H9 (cell line): ENCODE measurements around the gene GEN1. TPM values are rescaled to one million over a fixed set of nuclear protein-coding genes. Genes with fewer than 3 reads are reported as not detected.

ENCODE experiments used
- DNase-seq: peaks from one replicate; pipeline ENCODE4 v3.0.0-alpha.2; 2017
- H2AFZ ChIP-seq: one replicate; pipeline ENCODE4 v1.6.1; 2013; ENCODE audit warnings: mild to moderate bottlenecking, low read length, control low read depth, moderate library complexity
- H2AK5ac ChIP-seq: 2 replicates; pipeline ENCODE4 v1.6.1; 2013; ENCODE audit warnings: low read length, control low read depth, mixed read lengths; ENCODE audit not compliant: insufficient read length
- H2BK120ac ChIP-seq: one replicate; pipeline ENCODE4 v1.6.1; 2013; ENCODE audit warnings: low read depth, mild to moderate bottlenecking, low read length, control low read depth, inconsistent platforms; ENCODE audit not compliant: poor library complexity, severe bottlenecking
- H2BK12ac ChIP-seq: 2 replicates; pipeline ENCODE4 v1.6.1; 2013; ENCODE audit warnings: low read length, control low read depth, mixed read lengths, low read depth; ENCODE audit not compliant: insufficient read length
- H2BK15ac ChIP-seq: 2 replicates; pipeline ENCODE4 v1.6.1; 2013; ENCODE audit warnings: low read depth, low read length, control low read depth
- H2BK20ac ChIP-seq: one replicate; pipeline ENCODE4 v1.6.1; 2013; ENCODE audit warnings: low read depth, mild to moderate bottlenecking, low read length, control low read depth, inconsistent platforms; ENCODE audit not compliant: poor library complexity, severe bottlenecking
- H2BK5ac ChIP-seq: 2 replicates; pipeline ENCODE4 v1.6.1; 2013; ENCODE audit warnings: low read length, control low read depth, mixed read lengths; ENCODE audit not compliant: insufficient read length
- H3K14ac ChIP-seq: 2 replicates; pipeline ENCODE4 v1.6.1; 2013; ENCODE audit warnings: low read length, control low read depth; ENCODE audit not compliant: insufficient read depth
- H3K18ac ChIP-seq: 2 replicates; pipeline ENCODE4 v1.6.1; 2013; ENCODE audit warnings: low read depth, mild to moderate bottlenecking, mixed read lengths, low read length, control low read depth; ENCODE audit not compliant: insufficient read length
- H3K23ac ChIP-seq: 2 replicates; pipeline ENCODE4 v1.6.1; 2013; ENCODE audit warnings: low read length, control low read depth, mixed read lengths, low read depth; ENCODE audit not compliant: insufficient read length
- H3K23me2 ChIP-seq: 2 replicates; pipeline ENCODE4 v1.6.1; 2013; ENCODE audit warnings: low read depth, mild to moderate bottlenecking, mixed read lengths, low read length, control low read depth; ENCODE audit not compliant: insufficient read length, poor library complexity, severe bottlenecking
- H3K27ac ChIP-seq: 2 replicates; pipeline ENCODE4 v1.5.1; 2013; ENCODE audit warnings: low read length, control low read depth, mixed read lengths, low read depth; ENCODE audit not compliant: insufficient read length
- H3K27me3 ChIP-seq: 2 replicates; pipeline ENCODE4 v1.6.1; 2013; ENCODE audit warnings: low read length, control low read depth, inconsistent platforms; ENCODE audit not compliant: insufficient read depth
- H3K4ac ChIP-seq: 2 replicates; pipeline ENCODE4 v1.6.1; 2013; ENCODE audit warnings: low read depth, mild to moderate bottlenecking, control low read depth, inconsistent platforms, low read length, moderate library complexity
- H3K4me1 ChIP-seq: 2 replicates; pipeline ENCODE4 v1.6.1; 2013; ENCODE audit warnings: low read length, control low read depth, inconsistent platforms; ENCODE audit not compliant: insufficient read depth
- H3K4me2 ChIP-seq: 2 replicates; pipeline ENCODE4 v1.6.1; 2013; ENCODE audit warnings: low read length, control low read depth, mixed read lengths; ENCODE audit not compliant: insufficient read length, insufficient read depth
- H3K56ac ChIP-seq: 2 replicates; pipeline ENCODE4 v1.6.1; 2013; ENCODE audit warnings: low read depth, mild to moderate bottlenecking, mixed read lengths, low read length, control low read depth; ENCODE audit not compliant: insufficient read length
- H3K79me1 ChIP-seq: 2 replicates; pipeline ENCODE4 v1.6.1; 2013; ENCODE audit warnings: low read depth, mild to moderate bottlenecking, moderate library complexity, low read length, control low read depth, inconsistent platforms; ENCODE audit not compliant: insufficient read depth, poor library complexity, severe bottlenecking
- H3K79me2 ChIP-seq: 2 replicates; pipeline ENCODE4 v1.6.1; 2013; ENCODE audit warnings: low read length, control low read depth, inconsistent platforms; ENCODE audit not compliant: insufficient read depth
- H3K9ac ChIP-seq: 2 replicates; pipeline ENCODE4 v1.6.1; 2013; ENCODE audit warnings: low read length, control low read depth, mixed read lengths; ENCODE audit not compliant: insufficient read length; ENCODE audit errors: extremely low read depth
- H3K9me3 ChIP-seq: one replicate; pipeline ENCODE4 v1.6.1; 2013; ENCODE audit warnings: low read depth, low read length, inconsistent platforms; ENCODE audit not compliant: control insufficient read depth
- H3T11ph ChIP-seq: one replicate; pipeline ENCODE4 v1.6.1; 2013; ENCODE audit warnings: mild to moderate bottlenecking, low read length, control low read depth, inconsistent platforms
- H4K20me1 ChIP-seq: one replicate; pipeline ENCODE4 v1.6.1; 2013; ENCODE audit not compliant: control insufficient read depth, insufficient read length, insufficient read depth
- H4K5ac ChIP-seq: 2 replicates; pipeline ENCODE4 v1.6.1; 2013; ENCODE audit warnings: low read depth, mild to moderate bottlenecking, mixed read lengths, low read length, control low read depth; ENCODE audit not compliant: insufficient read length
- H4K8ac ChIP-seq: replicated peaks from 2 replicates; pipeline ENCODE4 v1.6.1; 2013; ENCODE audit warnings: low read length, control low read depth, mixed read lengths, low read depth; ENCODE audit not compliant: insufficient read length
- H4K91ac ChIP-seq: 2 replicates; pipeline ENCODE4 v1.6.1; 2013; ENCODE audit warnings: low read depth, mild to moderate bottlenecking, moderate library complexity, mixed read lengths, low read length, control low read depth; ENCODE audit not compliant: insufficient read length
- H3K27ac Mint-ChIP-seq, 3 experiments: 2 replicates in 2 of 3; 3 replicates in 1 of 3; pipeline ENCODE4 v1.8.0; 2020 to 2021; ENCODE audit warnings: mixed read lengths in 3 of 3, mild to moderate bottlenecking in 1 of 3, moderate library complexity in 1 of 3
- H3K27me3 Mint-ChIP-seq: 2 replicates; pipeline ENCODE4 v1.8.0; 2021; ENCODE audit warnings: low read depth, mild to moderate bottlenecking, moderate library complexity, mixed read lengths
- H3K36me3 Mint-ChIP-seq, 3 experiments: 2 replicates in 2 of 3; 3 replicates in 1 of 3; pipeline ENCODE4 v1.8.0; 2020 to 2021; ENCODE audit warnings: low read depth in 3 of 3, mixed read lengths in 3 of 3; ENCODE audit not compliant: insufficient read depth in 1 of 3
- H3K4me1 Mint-ChIP-seq, 2 experiments: 2 replicates each; pipeline ENCODE4 v1.8.0; 2020; ENCODE audit warnings: mixed read lengths in 2 of 2
- H3K4me3 Mint-ChIP-seq, 2 experiments: 2 replicates in 1 of 2; 3 replicates in 1 of 2; pipeline ENCODE4 v1.8.0; 2020 to 2021; ENCODE audit warnings: mild to moderate bottlenecking in 2 of 2, mixed read lengths in 2 of 2, moderate library complexity in 1 of 2
- H3K9me3 Mint-ChIP-seq, 2 experiments: 2 replicates in 1 of 2; 3 replicates in 1 of 2; pipeline ENCODE4 v1.8.0; 2020; ENCODE audit warnings: mild to moderate bottlenecking in 2 of 2, mixed read lengths in 2 of 2, moderate library complexity in 1 of 2
- WGBS: extraction: QIAGEN DNeasy Blood & Tissue Kit; methylation state at CpG from one replicate; pipeline ENCODE4 v1.1.7; 2013; ENCODE audit warnings: missing lambda C conversion rate, low lambda C conversion rate, mixed read lengths; ENCODE audit not compliant: insufficient read length; ENCODE audit errors: extremely low coverage; 5-methylcytosine and 5-hydroxymethylcytosine counted together
- total RNA-seq: library from RNA; stranded (reverse); gene quantifications from 2 replicates; pipeline ENCODE4 v1.2.1, GENCODE V29; 2021
- TF ChIP-seq, protein P1 (sequence below): fragments of 200-600 bp; sonication (generic); conservative IDR thresholded peaks from 3 replicates; pipeline ENCODE4 v1.8.0; 2021; ENCODE audit warnings: antibody characterized with exemption, mild to moderate bottlenecking

Gene GEN1
- total RNA-seq, 1 experiment from 2014 or later = 28.1 TPM

GRCh38 chr2:17788773-17789172, 34.8 kb downstream of the GEN1 start:
- TF ChIP-seq, protein P1, sequence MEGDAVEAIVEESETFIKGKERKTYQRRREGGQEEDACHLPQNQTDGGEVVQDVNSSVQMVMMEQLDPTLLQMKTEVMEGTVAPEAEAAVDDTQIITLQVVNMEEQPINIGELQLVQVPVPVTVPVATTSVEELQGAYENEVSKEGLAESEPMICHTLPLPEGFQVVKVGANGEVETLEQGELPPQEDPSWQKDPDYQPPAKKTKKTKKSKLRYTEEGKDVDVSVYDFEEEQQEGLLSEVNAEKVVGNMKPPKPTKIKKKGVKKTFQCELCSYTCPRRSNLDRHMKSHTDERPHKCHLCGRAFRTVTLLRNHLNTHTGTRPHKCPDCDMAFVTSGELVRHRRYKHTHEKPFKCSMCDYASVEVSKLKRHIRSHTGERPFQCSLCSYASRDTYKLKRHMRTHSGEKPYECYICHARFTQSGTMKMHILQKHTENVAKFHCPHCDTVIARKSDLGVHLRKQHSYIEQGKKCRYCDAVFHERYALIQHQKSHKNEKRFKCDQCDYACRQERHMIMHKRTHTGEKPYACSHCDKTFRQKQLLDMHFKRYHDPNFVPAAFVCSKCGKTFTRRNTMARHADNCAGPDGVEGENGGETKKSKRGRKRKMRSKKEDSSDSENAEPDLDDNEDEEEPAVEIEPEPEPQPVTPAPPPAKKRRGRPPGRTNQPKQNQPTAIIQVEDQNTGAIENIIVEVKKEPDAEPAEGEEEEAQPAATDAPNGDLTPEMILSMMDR = no peak
- Histone ChIP-seq H2BK12ac (no peak overlapping the region), H3K4me2 (no peak overlapping the region), H3K4me1 (peaks cover 2% of the 10 kb centered on the region; the same call in 1 of the 2 replicates), H2BK120ac (no peak overlapping the region), H2BK15ac (no peak overlapping the region), H4K5ac (no peak overlapping the region), H2AK5ac (no peak overlapping the region), H3K27ac (no peak overlapping the region), H3K79me1 (no peaks in the 10 kb centered on the region), H3K23ac (no peak overlapping the region), H3K18ac (no peak overlapping the region), H4K20me1 (no peaks in the 10 kb centered on the region), H3K23me2 (no peaks in the 10 kb centered on the region), H4K8ac (no peak overlapping the region), H3K56ac (no peak overlapping the region), H3K79me2 (no peaks in the 10 kb centered on the region), H2BK20ac (no peak overlapping the region), H3K9me3 (no peaks in the 10 kb centered on the region), H4K91ac (no peak overlapping the region), H3K27me3 (no peaks in the 10 kb centered on the region), H3K14ac (no peak overlapping the region), H3K4ac (no peak overlapping the region), H3K9ac (no peak overlapping the region), H2BK5ac (no peak overlapping the region), H2AFZ (no peak overlapping the region), H3T11ph (no peak overlapping the region)
- Mint-ChIP-seq H3K4me1 (peaks cover 9 to 12% of the 10 kb centered on the region in 2 experiments), H3K27me3 (peaks cover 12% of the 10 kb centered on the region), H3K27ac (no peak overlapping the region), H3K4me3 (no peak overlapping the region), H3K9me3 (no peaks in the 10 kb centered on the region), H3K36me3 (peaks cover 0 to 5% (median under 1%) of the 10 kb centered on the region in 3 experiments; a peak in 2 of 7 replicates)
- WGBS = no CpG with 5 or more reads among the region's 4 CpGs
- no peak for DNase-seq
